ENCODE data around the gene TRIO.
"Not testable (repeated sequence)": the region's sequence is repeated elsewhere in the genome, so short reads cannot be mapped to it uniquely, and the experiment has no call there.

TRIO gene

GRCh38 chr5:14428302-14429081, 285.4 kb downstream of the TRIO start:
- DNase-seq (ENCODE audit: low read depth, low spot score), result no peak
- Histone ChIP-seq H3K27ac (no peak overlapping the region), H3K36me3 (ENCODE audit: insufficient read depth, low read length) (no peaks in the 10 kb centered on the region; the same call in 1 of the 2 replicates), H3K9ac (ENCODE audit: insufficient read length) (no peak overlapping the region), H3K9me3 (ENCODE audit: low read depth, low read length) (no peaks in the 10 kb centered on the region), H3K4me3 (no peak overlapping the region)
- TF ChIP-seq EZH2 (IDR thresholded peaks at IDR 0.05), result no peak
- no peak for TF ChIP-seq FOXP2 (optimal IDR thresholded peaks at IDR 0.05; ENCODE audit: control extremely low read depth, extremely low read length, insufficient read depth)
- no peak for TF ChIP-seq POLR2AphosphoS5 (IDR thresholded peaks at IDR 0.05; ENCODE audit: borderline replicate concordance, low read depth, low read length)

DNA sequence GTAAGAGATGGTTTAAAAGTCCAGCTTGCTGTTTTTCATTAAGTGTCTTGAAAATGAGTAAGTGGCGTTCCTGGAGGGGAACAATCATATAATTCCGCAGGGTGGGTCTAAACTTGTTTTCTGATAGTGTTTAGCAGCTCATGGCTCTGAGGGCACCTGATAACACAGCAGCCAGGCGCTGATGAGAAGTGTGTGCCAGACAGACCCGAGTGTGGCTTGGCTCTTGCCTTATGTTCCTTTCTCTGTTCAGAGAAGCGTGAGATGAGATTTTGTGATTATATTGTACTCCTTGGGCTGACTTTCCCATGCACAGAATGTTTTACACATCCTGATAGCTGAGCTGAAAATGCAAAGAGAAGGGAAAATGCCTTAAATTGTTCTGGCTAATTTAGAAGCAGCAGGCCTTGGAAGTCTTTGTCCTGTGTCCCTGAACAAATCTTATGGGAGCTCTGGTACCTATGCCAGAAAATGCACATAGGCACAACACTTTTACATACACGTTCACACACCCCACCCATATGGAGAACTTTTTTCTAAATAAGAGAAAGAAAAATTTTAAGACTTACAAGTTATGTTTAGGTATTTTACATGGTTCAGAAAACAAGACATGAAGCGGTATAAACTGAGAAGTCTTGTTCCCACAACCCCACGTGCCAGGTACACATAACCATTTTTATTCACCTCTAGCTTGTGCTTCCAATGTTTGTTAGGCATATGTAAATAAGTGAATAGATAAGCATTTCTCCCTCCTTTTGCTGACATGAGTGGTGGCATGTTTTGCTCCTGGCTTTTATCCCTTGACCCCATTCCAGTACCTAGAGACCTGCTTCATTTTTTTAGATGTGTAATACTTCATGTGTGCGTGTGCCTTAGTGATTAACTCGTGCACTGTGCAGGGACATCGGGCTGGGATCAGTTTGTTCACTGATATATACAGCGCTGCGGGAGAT, 286.2 kb downstream of the TRIO start:
- Histone ChIP-seq H3K27ac (no peak overlapping the region), H3K36me3 (ENCODE audit: insufficient read depth, low read length) (no peaks in the 10 kb centered on the region; the same call in 1 of the 2 replicates), H3K9me3 (ENCODE audit: low read depth, low read length) (no peaks in the 10 kb centered on the region), H3K9ac (ENCODE audit: insufficient read length) (no peak overlapping the region), H3K4me3 (no peak overlapping the region)
- no peak for DNase-seq (ENCODE audit: low read depth, low spot score)
- TF ChIP-seq POLR2AphosphoS5 (IDR thresholded peaks at IDR 0.05; ENCODE audit: borderline replicate concordance, low read depth, low read length), result no peak
- TF ChIP-seq EZH2 (IDR thresholded peaks at IDR 0.05), result no peak
- TF ChIP-seq FOXP2 (optimal IDR thresholded peaks at IDR 0.05; ENCODE audit: control extremely low read depth, extremely low read length, insufficient read depth), result no peak

DNA sequence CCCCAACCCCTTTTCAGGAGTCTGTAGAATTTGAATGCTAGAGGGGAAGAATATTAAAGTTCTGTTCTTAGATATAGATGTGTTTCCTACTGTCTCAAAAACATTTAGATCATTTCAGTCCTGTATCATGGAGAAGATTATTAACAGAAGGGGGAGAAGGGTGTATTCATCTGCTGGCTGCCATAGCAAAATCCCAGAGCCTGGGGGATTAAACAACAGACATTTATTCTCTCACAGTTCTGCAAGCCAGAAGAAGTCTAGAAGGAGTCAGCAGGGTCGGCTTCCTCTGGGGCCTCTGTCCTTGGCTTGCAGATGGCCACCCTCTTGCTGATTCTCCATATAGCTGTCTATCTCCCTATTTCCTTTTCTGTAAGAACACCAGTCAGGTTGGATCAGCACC, 288.4 kb downstream of the TRIO start:
- Histone ChIP-seq H3K4me3 (no peak overlapping the region), H3K9ac (ENCODE audit: insufficient read length) (no peak overlapping the region), H3K36me3 (ENCODE audit: insufficient read depth, low read length) (no peaks in the 10 kb centered on the region; the same call in 1 of the 2 replicates), H3K27ac (no peak overlapping the region), H3K9me3 (ENCODE audit: low read depth, low read length) (no peaks in the 10 kb centered on the region)
- DNase-seq (ENCODE audit: low read depth, low spot score), result no peak
- no peak for TF ChIP-seq EZH2 (IDR thresholded peaks at IDR 0.05)
- no peak for TF ChIP-seq POLR2AphosphoS5 (IDR thresholded peaks at IDR 0.05; ENCODE audit: borderline replicate concordance, low read depth, low read length)
- TF ChIP-seq FOXP2 (optimal IDR thresholded peaks at IDR 0.05; ENCODE audit: control extremely low read depth, extremely low read length, insufficient read depth), result no peak

- TF ChIP-seq EZH2 (IDR thresholded peaks at IDR 0.05) (no peak), FOXP2 (optimal IDR thresholded peaks at IDR 0.05; ENCODE audit: control extremely low read depth, extremely low read length, insufficient read depth) (no peak), POLR2AphosphoS5 (IDR thresholded peaks at IDR 0.05; ENCODE audit: borderline replicate concordance, low read depth, low read length) (no peak)
- Histone ChIP-seq H3K36me3 (ENCODE audit: insufficient read depth, low read length) (no peaks in the 10 kb centered on the region), H3K27ac (no peak overlapping the region), H3K9me3 (ENCODE audit: low read depth, low read length) (no peaks in the 10 kb centered on the region), H3K9ac (ENCODE audit: insufficient read length) (no peak overlapping the region), H3K4me3 (no peak overlapping the region)
- no peak for DNase-seq (ENCODE audit: low read depth, low spot score)
These were observed 289.9 kb downstream of the TRIO start for GRCh38 chr5:14432931-14433589.

- DNase-seq (ENCODE audit: low read depth, low spot score), result no peak
- Histone ChIP-seq H3K9me3 (ENCODE audit: low read depth, low read length) (no peaks in the 10 kb centered on the region), H3K36me3 (ENCODE audit: insufficient read depth, low read length) (no peaks in the 10 kb centered on the region), H3K4me3 (no peak overlapping the region), H3K9ac (ENCODE audit: insufficient read length) (no peak overlapping the region), H3K27ac (no peak overlapping the region)
- TF ChIP-seq EZH2 (IDR thresholded peaks at IDR 0.05), result no peak
- TF ChIP-seq FOXP2 (optimal IDR thresholded peaks at IDR 0.05; ENCODE audit: control extremely low read depth, extremely low read length, insufficient read depth), result no peak
- no peak for TF ChIP-seq POLR2AphosphoS5 (IDR thresholded peaks at IDR 0.05; ENCODE audit: borderline replicate concordance, low read depth, low read length)
These were observed 292.3 kb downstream of the TRIO start for GRCh38 chr5:14435481-14435880.

DNA sequence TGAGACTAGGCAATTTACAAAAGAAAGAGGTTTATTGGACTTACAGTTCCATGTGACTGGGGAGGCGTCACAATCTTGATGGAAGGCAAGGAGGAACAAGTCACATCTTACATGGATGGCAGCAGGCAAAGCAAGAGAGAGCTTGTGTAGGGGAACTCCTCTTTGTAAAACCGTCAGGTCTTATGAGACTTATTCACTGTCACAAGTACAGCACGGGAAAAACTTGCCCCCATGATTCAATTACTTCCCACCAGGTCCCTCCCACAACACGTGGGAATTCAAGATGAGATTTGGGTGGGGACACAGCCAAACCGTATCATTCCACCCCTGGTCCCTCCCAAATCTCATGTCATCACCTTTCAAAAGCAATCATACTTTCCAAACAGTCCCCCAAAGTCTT, 293.0 kb downstream of the TRIO start:
- H3K4me3 ChIP-seq; H3K27ac ChIP-seq; H3K9me3 ChIP-seq (ENCODE audit: low read depth, low read length): not testable (repeated sequence)

DNA sequence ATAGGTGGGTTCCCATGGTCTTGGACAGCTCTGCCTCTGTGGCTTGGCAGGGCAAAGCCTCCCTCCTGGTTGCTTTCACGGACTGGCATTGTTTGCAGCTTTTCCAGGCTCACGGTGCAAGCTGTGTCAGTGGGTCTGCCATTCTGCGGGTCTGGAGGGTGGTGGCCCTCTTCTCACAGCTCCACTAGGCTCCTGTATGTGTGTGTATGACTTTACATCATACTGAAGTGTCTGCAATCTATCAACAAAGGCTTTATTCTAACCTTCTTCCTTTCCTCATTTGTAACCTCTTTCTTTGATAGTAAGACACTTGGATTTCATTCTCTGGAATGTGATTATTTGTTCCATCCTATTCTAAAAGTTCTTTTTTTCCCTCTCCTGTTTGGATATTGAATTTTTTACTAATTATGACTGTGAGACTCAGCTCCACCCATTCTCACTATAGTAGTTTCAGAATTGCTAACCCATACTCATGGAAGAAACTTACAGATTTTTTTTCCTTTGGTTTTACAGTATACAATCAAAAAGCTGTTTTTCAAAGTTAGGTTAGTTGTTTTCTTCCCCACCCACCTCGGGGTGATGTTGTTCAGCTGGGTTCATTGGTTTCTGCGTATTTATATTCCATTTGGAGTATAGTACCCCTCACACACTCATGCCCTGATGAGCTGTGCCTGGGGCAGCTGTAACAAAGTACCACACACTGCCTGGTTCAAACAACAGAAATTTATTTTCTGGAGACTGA, 293.8 kb downstream of the TRIO start:
- TF ChIP-seq POLR2AphosphoS5 (IDR thresholded peaks at IDR 0.05; ENCODE audit: borderline replicate concordance, low read depth, low read length), result no peak
- no peak for TF ChIP-seq EZH2 (IDR thresholded peaks at IDR 0.05)
- no peak for TF ChIP-seq FOXP2 (optimal IDR thresholded peaks at IDR 0.05; ENCODE audit: control extremely low read depth, extremely low read length, insufficient read depth)
- Histone ChIP-seq H3K36me3 (ENCODE audit: insufficient read depth, low read length) (no peaks in the 10 kb centered on the region), H3K9ac (ENCODE audit: insufficient read length) (no peak overlapping the region), H3K9me3 (ENCODE audit: low read depth, low read length) (no peaks in the 10 kb centered on the region), H3K27ac (no peak overlapping the region), H3K4me3 (no peak overlapping the region)
- DNase-seq (ENCODE audit: low read depth, low spot score), result no peak

More for the DNA sequence above, 293.0 kb downstream of the TRIO start:
- not testable (repeated sequence) for DNase-seq (ENCODE audit: low read depth, low spot score); H3K9ac ChIP-seq (ENCODE audit: insufficient read length); H3K36me3 ChIP-seq (ENCODE audit: insufficient read depth, low read length)
